Activated naive CD4-positive, alpha-beta T cell treated with anti-CD3 and anti-CD28 coated beads, Interleukin-2, amount 10 ng/mL, durations not matched to agents 7 days and 5 days (primary cell): Measurements from ENCODE around the gene KRT27.
A peak's percentile ranks its signal among the peaks of the same experiment; 100 is the strongest.

Experiments
- CTCF ChIA-PET: fragments of 350-600 bp; sonication (Branson Sonifier 250); formaldehyde crosslinking; loops from one replicate; lab custom pipeline; 2021; ENCODE audit warnings: antibody characterized with exemption; lab: Charles Lee
- DNase-seq: peaks from one replicate; pipeline ENCODE4 v3.0.0-alpha.2; 2020
- H3K27ac Mint-ChIP-seq: one replicate; pipeline ENCODE4 v1.8.0; 2021; ENCODE audit warnings: mild to moderate bottlenecking, moderate library complexity, mixed read lengths
- H3K27me3 Mint-ChIP-seq: one replicate; pipeline ENCODE4 v1.8.0; 2021; ENCODE audit warnings: mild to moderate bottlenecking, mixed read lengths
- H3K36me3 Mint-ChIP-seq: one replicate; pipeline ENCODE4 v1.8.0; 2021; ENCODE audit warnings: mixed read lengths
- H3K4me1 Mint-ChIP-seq: one replicate; pipeline ENCODE4 v1.8.0; 2021; ENCODE audit warnings: mixed read lengths
- H3K4me3 Mint-ChIP-seq: one replicate; pipeline ENCODE4 v1.8.0; 2021; ENCODE audit warnings: mild to moderate bottlenecking, moderate library complexity, mixed read lengths
- H3K9me3 Mint-ChIP-seq: one replicate; pipeline ENCODE4 v1.8.0; 2021; ENCODE audit warnings: mixed read lengths

KRT27 gene

GRCh38 chr17:40782450-40782849 lies at the start of gene KRT27:
Gene KRT27 (minus strand): TSS chr17:40782550. CDS start chr17:40782493, 57 bp downstream.
- Mint-ChIP-seq H3K36me3 (no peaks in the 10 kb centered on the region), H3K9me3 (no peaks in the 10 kb centered on the region), H3K4me1 (no peaks in the 10 kb centered on the region), H3K4me3 (no peak within 1 kb of the TSS), H3K27ac (no peak within 1 kb of the TSS), H3K27me3 (peaks cover 43% of the 10 kb centered on the region)
- DNase-seq = no peak
- CTCF ChIA-PET = no interaction called here

DNA sequence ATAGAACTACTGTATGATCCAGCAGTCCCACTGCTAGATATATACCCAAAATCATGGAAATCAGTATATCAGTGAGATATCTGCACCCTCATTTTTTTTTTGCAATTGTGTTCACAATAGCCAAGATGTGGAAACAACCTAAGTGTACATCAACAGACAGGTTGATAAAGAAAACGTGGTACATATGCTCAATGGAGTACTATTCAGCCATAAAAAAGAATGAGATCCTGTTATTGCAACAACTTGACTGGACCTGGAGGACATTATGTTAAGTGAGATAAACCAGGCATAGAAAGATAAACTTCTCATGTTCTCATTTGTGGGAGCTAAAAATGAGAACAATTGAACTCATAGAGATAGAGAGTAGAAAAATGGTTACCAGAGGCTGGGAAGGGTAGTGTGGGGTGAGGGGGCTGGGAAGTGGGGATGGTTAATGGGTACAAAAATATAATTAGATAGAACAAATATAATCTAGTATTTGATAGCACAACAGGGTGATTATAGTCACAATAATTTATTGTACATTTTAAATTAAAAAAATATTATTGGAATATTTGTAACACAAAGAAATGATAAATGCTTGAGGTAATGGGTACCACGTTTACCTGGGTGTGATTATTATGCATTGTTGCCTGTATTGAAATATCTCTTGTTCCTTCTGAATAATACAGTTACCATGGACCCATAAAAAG lies 47.9 kb upstream of the KRT27 start:
- peaks cover 12% of the 10 kb centered on the region for H3K4me1 Mint-ChIP-seq
- no peak overlapping the region for H3K27ac Mint-ChIP-seq
- DNase-seq = no peak
- no peaks in the 10 kb centered on the region for H3K9me3 Mint-ChIP-seq
- H3K4me3 Mint-ChIP-seq = no peak overlapping the region
- H3K36me3 Mint-ChIP-seq = peaks cover 2% of the 10 kb centered on the region
- H3K27me3 Mint-ChIP-seq = no peaks in the 10 kb centered on the region
- CTCF ChIA-PET = no interaction called here

- no peaks in the 10 kb centered on the region for H3K27me3 Mint-ChIP-seq
- no peak overlapping the region for H3K4me3 Mint-ChIP-seq
- peaks cover 2% of the 10 kb centered on the region for H3K36me3 Mint-ChIP-seq
- CTCF ChIA-PET = interaction anchor here (0.7 to 1.1 kb wide), 2 partner anchors 15 to 834 kb away, joined by 3 to 4 read pairs; no protein-coding TSS in a partner anchor
- no peak for DNase-seq
- no peak overlapping the region for H3K27ac Mint-ChIP-seq
- no peaks in the 10 kb centered on the region for H3K9me3 Mint-ChIP-seq
- peaks cover 15% of the 10 kb centered on the region for H3K4me1 Mint-ChIP-seq
Measured at GRCh38 chr17:40828454-40829044, 46.2 kb upstream of the KRT27 start.

GRCh38 chr17:40827746-40828453 lies 45.5 kb upstream of the KRT27 start:
- Mint-ChIP-seq H3K4me3 (no peak overlapping the region), H3K9me3 (no peaks in the 10 kb centered on the region), H3K27ac (no peak overlapping the region), H3K27me3 (no peaks in the 10 kb centered on the region), H3K4me1 (peaks cover 12% of the 10 kb centered on the region), H3K36me3 (peaks cover 2% of the 10 kb centered on the region)
- no peak for DNase-seq
- CTCF ChIA-PET = interaction anchor here (0.7 to 1.1 kb wide), 2 partner anchors 16 to 835 kb away, joined by 3 to 4 read pairs; no protein-coding TSS in a partner anchor

DNA sequence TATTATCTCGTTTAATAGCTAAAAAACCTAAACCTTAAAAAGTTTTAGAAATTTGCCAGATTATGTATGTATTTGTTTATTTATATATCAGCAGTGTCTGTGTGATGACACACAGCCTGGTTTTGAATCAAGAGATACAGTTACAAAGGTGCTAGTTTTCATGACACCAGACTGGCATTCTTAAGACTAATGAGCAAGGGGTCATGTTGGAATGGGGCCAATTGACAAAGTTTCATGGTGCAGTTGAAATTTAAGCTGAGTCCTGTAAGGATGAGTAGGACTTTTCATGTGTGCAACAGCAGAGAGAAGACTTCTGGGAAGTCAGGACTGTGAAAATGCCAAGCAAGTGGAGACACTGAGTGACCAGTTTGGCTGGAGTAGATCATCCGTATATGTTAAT lies 43.2 kb upstream of the KRT27 start:
- CTCF ChIA-PET = interaction anchor here (0.7 kb wide), 1 partner anchor 38 kb away, joined by 3 read pairs; no protein-coding TSS in a partner anchor
- no peak for DNase-seq
- H3K27me3 Mint-ChIP-seq = peaks cover 6% of the 10 kb centered on the region
- no peak overlapping the region for H3K4me3 Mint-ChIP-seq
- no peaks in the 10 kb centered on the region for H3K9me3 Mint-ChIP-seq
- H3K4me1 Mint-ChIP-seq = peaks cover 13% of the 10 kb centered on the region
- peaks cover 3% of the 10 kb centered on the region for H3K36me3 Mint-ChIP-seq
- no peak overlapping the region for H3K27ac Mint-ChIP-seq

DNA sequence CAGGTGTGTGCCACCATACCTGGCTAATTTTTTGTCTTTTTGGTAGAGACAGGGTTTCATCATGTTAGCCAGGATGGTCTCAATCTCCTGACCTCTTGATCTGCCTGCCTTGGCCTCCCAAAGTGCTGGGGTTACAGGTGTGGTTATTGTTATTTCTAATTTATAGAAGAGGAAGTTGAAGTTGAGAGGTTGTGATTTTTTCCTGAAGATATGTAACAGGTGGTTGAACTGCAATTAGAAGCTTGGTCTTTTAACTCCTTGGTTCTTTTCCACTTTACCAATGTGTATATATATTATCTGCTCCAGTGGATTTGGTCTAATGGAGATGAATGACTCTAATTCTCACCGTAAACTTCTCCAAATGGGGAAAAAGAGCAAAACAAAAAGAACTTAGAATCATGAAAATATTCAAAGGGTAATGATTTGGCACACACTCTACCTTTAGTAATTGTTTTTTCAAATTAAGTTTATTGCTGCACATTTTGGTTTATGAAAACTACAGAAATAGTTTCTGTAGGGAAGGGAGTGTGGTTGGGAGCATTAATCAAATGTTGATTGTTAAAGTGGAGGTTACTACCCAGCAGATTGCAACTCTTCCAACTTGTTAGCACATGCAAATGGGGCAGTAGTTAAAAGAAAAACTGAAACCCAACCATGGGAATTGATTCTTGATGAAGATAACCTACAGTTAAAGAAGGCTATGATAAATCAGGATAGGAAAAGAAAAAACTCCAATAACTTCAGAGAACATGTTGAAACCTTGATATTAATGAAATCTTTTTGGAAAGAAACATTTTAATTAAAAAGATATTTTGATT lies 41.9 kb upstream of the KRT27 start:
- Mint-ChIP-seq H3K4me1 (peaks cover 26% of the 10 kb centered on the region), H3K27ac (no peak overlapping the region), H3K9me3 (no peaks in the 10 kb centered on the region), H3K4me3 (no peak overlapping the region), H3K27me3 (peaks cover 9% of the 10 kb centered on the region), H3K36me3 (peaks cover 6% of the 10 kb centered on the region)
- DNase-seq = no peak
- CTCF ChIA-PET = no interaction called here

DNA sequence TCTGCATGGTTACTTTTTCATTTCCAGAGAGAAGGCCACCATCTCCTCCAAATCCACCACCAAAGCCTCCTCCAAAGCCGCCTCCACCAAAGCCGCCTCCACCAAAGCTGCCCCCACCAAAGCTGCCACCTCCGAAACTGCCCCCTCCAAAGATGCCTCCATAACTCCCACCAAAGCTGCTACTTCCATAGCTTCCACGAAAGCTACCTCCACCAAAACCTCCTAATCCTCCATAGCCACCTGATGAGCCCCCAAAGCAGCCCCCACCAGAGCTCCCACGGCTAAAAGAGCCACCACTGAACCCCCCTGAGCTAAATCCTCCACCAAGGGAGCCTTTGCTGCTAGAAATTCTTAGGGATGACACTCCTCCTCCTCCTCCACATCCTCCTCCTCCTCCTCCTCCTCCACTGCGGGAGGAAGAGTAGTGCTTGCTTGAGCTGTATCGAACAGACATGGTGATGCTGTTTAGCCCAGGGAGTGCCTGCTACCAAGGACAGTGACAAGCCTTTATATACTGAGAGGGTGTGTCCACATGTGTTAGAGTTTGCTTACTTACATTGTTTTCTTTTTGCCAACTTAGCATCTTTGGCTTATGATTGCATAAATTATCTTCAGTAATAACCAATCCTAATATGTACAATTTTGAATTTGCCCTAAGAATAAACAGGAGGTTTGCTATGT lies 39.9 kb upstream of the KRT27 start, which contains the start of gene KRT10:
KRT10 (minus strand) TSS at position 483 of the 681 bp plus-strand sequence; CDS start at position 454, 29 bp downstream.
- Mint-ChIP-seq H3K4me3 (no peak within 1 kb of the TSS), H3K27me3 (peaks cover 9% of the 10 kb centered on the region), H3K4me1 (peaks cover 30% of the 10 kb centered on the region), H3K36me3 (peaks cover 19% of the 10 kb centered on the region), H3K9me3 (no peaks in the 10 kb centered on the region), H3K27ac (no peak within 1 kb of the TSS)
- no peak for DNase-seq
- CTCF ChIA-PET = interaction anchor here (0.8 kb wide), 1 partner anchor 37 kb away, joined by 3 read pairs; no protein-coding TSS in a partner anchor

DNA sequence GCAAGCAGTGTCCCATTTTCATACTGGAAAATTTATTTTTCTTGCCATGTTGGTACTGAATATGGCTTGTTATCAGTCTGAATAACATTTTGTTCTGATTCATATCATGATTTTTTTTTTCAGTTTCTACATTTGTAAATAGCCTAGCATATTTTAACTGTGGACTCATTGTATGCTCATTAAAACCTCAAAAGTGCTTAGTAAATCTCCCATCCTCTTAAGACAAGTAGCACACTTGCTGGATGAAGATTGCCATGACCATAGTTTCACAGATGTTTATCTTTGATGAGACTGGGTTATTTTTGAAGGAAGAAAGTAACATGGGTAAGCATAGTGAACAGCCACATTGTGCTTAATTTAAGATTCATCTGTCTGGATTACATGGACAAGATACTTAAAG lies 39.2 kb upstream of the KRT27 start:
- CTCF ChIA-PET = interaction anchor here (0.8 kb wide), 1 partner anchor 38 kb away, joined by 3 read pairs; no protein-coding TSS in a partner anchor
- H3K36me3 Mint-ChIP-seq = peaks cover 26% of the 10 kb centered on the region

GRCh38 chr17:40820228-40820838 lies 38.0 kb upstream of the KRT27 start:
- CTCF ChIA-PET = no interaction called here
- Mint-ChIP-seq H3K9me3 (no peaks in the 10 kb centered on the region), H3K4me1 (peaks cover 33% of the 10 kb centered on the region), H3K27ac (no peak overlapping the region), H3K36me3 (peaks cover 28% of the 10 kb centered on the region), H3K27me3 (peaks cover 9% of the 10 kb centered on the region), H3K4me3 (peak overlapping the region; percentile 19)
- DNase-seq = no peak

More for the DNA sequence above, 39.2 kb upstream of the KRT27 start:
- Mint-ChIP-seq H3K27ac (no peak overlapping the region), H3K4me3 (no peak overlapping the region), H3K4me1 (peaks cover 33% of the 10 kb centered on the region), H3K9me3 (no peaks in the 10 kb centered on the region), H3K27me3 (peaks cover 9% of the 10 kb centered on the region)
- DNase-seq = no peak

DNA sequence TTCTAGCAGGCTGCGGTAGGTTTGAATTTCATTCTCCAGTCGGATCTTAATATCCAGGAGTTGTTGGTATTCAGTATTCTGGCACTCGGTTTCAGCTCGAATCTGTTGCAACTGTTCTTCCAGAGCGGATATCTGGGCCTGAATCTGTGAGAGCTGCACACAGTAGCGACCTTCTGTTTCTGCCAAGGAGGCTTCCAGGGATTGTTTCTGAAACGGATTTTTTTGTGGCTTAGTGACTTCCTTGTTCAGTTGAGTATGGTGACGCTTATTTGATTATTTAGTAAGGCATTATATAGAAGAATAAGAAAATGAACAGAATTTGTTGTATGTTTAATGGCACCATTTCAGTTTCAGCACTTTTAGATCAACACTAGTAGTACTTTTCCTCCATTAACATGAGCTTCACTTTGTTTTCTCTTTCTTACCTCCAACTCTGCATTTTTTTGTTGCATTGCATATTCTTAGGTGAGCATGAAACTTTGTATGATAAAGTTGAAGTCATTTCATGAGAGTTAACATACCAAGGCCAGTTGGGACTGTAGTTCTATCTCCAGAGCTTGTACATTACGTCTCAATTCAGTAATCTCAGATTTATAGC lies 37.3 kb upstream of the KRT27 start:
- peak overlapping the region; percentile 78 for H3K27ac Mint-ChIP-seq
- H3K27me3 Mint-ChIP-seq = peaks cover 9% of the 10 kb centered on the region
- CTCF ChIA-PET = no interaction called here

DNA sequence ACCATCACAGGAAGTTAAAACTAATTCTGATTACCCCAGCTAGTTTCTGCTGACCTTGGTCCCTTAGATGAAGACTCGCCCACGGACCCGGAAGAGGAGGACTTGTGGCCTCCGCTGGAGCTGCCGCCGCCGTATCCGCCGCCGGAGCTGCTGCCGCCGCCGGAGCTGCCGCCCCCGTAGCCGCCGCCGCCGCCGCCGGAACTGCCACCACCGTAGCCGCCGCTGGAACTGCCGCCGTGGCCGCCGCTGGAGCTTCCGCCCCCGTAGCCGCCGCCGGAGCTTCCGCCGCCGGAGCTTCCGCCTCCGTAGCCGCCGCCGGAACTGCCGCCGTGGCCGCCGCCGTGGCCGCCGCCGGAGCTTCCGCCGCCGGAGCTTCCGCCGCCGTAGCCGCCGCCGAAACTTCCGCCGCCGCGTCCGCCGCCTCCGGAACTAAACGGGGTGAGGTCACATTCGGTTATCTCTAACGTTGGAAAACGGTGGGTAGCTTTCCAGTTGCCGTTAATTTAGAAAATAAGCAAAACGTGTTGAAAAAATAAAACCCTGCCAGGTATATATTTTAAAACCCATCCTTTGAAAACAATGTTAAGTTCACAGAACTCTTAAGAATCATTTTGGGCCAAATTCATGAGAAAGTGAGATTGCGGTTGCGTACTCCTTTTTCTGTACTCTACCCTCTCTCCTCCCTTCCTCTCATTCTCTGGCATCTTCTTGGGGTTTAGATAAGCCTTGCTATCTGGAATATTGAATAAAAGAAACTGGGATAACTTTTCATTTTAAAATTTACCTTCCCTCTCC lies 36.6 kb upstream of the KRT27 start:
- peaks cover 28% of the 10 kb centered on the region for H3K36me3 Mint-ChIP-seq
- DNase-seq = peak; percentile 86
- CTCF ChIA-PET = interaction anchor here (0.7 to 1.2 kb wide), 4 partner anchors 10 to 847 kb away, joined by 3 to 4 read pairs (median 4); no protein-coding TSS in a partner anchor
- H3K4me3 Mint-ChIP-seq = peak overlapping the region; percentile 82
- H3K9me3 Mint-ChIP-seq = peaks cover 3% of the 10 kb centered on the region
- H3K27ac Mint-ChIP-seq = peak overlapping the region; percentile 96
- H3K4me1 Mint-ChIP-seq = peaks cover 29% of the 10 kb centered on the region
- H3K27me3 Mint-ChIP-seq = peaks cover 14% of the 10 kb centered on the region

More for the DNA sequence above, 37.3 kb upstream of the KRT27 start:
- peak overlapping the region; percentile 82 for H3K4me3 Mint-ChIP-seq
- peaks cover 1% of the 10 kb centered on the region for H3K9me3 Mint-ChIP-seq
- peaks cover 28% of the 10 kb centered on the region for H3K36me3 Mint-ChIP-seq
- H3K4me1 Mint-ChIP-seq = peaks cover 33% of the 10 kb centered on the region
- DNase-seq = no peak

- Mint-ChIP-seq H3K9me3 (peaks cover 3% of the 10 kb centered on the region), H3K36me3 (peaks cover 28% of the 10 kb centered on the region), H3K27me3 (peaks cover 15% of the 10 kb centered on the region), H3K4me3 (peak overlapping the region; percentile 82), H3K4me1 (peaks cover 29% of the 10 kb centered on the region), H3K27ac (peak overlapping the region; percentile 96)
- no peak for DNase-seq
- CTCF ChIA-PET = interaction anchor here (0.7 to 1.2 kb wide), 4 partner anchors 9 to 847 kb away, joined by 3 to 4 read pairs (median 4); no protein-coding TSS in a partner anchor
Measured at GRCh38 chr17:40818343-40818732, 36.0 kb upstream of the KRT27 start.
